SIG-M5 treated with dmso at 0.1 percent for 504 hours (cell line): Measurements from ENCODE around the gene ADCY1.

ENCODE experiments used
- DNase-seq: peaks from one replicate; lab custom pipeline; 2025; ENCODE audit not compliant: unreplicated experiment; lab: John Stamatoyannopoulos, UW

ADCY1 gene

DNA sequence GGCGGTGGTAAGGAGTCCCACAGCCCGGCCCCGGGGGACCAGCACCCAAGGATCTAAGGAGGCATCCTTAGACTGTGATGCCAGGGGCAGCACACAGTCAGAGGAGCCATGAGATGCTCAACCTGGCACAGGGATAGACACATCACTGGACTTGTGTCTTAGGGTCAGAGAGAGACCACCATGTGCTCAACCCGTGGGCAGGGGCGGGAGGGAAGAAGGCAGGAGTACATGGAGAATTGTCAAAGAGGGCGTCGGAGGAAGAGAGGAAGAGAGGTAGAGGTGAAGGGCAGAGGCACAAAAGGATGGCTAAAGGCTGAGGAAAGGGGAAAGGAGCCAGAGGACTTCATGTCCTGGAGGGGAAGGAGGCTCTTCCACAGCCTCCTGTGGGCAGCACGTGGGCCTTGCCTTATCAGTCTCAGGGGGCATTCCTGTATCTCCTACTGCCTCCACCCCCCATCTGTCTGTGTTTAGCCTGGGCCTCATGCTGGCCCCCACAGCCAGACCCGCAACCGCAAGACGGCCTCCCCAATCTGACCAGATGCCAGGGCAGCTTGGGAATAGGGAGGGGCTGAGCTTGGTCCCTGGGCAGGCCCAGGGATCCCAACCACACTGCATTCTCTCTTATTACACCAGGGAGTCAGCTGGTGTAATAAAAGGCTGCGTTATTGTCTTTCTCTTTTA is 2.2 kb downstream of the ADCY1 start:
- no peak for DNase-seq

DNA sequence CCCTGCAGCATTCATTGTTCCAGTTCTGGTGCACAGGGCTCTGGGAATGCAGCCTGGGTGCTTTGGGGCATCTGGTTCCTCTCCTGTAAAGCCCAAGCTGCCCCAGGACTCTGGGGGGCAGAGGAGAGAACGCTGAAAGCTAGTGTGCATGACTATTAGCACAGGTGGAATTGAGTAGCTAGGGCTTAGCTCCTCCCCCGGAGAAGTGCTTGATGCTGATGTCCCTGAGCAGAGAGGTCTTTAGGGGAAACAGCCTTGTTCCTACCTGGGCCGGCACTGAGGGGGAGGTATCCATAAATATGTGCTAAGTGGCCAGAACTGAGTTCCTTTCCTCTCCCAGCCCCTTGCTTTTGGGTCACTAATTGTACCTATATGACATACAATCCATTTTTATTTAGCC is 3.9 kb downstream of the ADCY1 start:
- no peak for DNase-seq

DNA sequence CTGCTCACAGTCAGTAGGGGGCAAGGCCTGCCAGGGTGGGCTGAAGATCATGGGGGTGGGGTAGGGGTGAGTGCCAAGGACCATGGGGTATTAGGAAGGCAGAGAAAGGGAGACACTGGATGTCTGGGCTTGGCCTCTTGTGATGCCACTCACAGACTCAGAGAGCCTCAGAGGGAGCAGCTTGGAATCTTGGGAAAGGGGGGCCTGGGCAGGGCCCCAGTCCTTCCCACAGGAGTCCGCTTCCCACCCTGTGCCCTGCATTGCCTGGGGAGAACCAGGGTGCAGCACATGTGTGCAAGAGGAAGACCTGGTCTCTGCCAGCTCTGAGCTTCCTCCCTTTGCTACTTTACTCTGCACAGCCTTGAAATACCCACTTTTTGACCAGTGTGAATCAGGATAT is 4.3 kb downstream of the ADCY1 start:
- no peak for DNase-seq

DNA sequence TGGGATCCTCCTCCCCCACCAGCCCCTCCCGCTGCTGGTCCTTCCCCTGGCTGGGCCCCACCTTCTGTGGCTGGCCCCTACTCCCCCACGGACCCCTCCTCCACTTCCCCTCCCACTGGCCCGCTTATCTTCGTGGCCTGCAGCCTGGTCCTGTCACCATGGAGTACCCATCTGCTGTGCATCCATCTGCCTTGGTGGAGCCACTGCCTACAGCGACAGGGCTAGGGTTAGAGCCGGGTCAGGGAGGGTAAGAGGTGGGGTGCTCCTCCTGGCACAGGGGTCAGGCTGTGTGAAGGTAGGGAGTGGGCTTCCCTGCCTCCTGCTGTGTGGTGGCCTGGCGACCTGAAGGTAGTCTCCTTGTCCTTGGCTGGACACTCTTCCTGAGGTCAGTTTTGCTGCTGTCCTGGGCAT is 5.2 kb downstream of the ADCY1 start:
- DNase-seq = no peak

DNA sequence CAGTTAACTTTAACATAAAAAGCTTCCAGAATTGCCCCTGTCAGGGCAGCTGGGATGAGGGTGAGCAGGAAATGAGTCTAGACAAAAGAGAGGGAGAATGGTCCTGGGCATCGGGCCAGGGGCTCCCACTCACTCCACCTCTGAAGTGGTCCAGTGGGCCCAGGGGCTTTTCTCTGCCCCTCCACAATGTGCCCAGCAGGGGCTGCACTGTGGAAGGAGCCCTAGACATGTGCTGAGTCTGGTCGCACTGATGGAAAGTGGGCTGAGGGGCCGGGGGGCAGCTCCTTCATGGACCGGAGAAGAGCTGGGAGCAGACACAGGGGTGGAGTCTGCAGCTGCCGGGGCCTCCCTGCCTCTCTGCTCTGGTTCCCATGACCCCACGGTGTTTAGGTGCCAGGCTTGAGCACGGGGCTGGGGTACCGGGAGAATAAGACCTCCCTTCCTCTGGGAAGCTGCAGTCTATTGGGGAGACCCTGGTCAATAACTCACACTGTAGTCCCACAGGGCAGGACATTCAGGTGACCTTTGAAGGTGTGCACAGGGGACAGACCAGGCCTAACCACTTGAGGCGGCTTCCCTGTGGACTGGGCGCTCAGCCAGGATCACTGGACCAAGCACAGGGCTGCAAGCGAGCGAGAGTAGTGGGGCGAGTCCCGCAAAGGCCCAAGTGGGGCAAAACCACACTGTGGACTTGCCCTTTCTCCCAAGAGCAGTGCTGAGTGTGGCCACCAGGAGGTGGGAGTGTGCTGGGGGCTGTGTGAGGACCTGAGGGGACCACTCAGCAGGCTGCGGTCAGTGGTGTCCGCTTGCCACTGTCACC is 6.1 kb downstream of the ADCY1 start:
- DNase-seq = no peak

DNA sequence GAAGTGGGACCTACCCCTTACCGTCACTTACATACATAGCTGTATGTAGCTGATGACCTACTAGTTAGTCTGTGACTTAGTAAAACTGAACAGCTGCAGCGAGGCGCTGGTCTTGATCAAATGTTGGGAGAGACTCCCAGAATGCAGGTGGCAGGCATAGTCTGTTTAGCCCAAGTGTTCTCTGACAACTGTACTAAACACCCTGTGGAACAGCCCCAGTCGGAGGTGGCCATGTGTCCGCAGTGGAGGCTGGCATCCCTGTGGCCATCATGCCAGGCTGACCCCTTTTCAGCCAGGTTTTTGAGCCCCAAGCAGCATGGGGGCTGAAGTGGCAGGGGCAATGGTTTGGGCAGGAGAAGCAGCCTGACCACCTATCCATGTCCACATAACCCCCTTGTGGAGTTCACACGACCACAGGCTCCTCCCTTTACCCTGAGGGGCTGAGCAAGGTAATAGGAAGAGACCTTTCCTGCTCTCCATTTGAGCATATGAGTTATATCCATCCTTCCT is 7.2 kb downstream of the ADCY1 start:
- no peak for DNase-seq

DNA sequence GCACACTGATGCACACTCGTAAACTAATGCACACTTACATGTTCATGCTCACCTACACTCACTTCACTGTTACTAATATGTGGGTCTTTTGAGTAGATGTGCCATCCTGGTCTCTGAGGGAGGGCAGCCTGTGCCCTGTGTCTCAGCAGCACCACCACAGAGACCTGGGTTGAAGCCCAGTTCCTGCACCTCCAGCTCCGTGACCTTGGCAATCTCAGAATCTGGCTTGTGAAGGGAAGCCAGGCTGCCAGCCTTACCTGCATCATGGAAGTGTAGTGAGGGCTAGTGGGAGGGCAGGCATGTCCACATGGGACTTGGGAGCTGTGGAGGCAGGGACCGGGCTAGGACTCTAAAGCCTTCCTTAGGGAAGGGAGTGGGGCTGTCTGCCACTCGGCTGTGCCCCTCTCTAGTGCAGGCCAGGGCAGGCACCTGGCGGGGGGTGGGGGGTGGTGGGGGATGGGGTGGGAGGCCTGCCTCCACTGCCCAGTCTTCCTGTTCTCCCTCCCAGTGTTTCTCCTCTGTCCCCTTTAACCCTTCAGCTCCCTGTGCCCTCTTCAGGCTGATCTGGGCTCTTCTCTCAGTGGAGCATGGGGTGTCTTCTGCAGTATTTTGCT is 8.1 kb downstream of the ADCY1 start:
- no peak for DNase-seq

DNA sequence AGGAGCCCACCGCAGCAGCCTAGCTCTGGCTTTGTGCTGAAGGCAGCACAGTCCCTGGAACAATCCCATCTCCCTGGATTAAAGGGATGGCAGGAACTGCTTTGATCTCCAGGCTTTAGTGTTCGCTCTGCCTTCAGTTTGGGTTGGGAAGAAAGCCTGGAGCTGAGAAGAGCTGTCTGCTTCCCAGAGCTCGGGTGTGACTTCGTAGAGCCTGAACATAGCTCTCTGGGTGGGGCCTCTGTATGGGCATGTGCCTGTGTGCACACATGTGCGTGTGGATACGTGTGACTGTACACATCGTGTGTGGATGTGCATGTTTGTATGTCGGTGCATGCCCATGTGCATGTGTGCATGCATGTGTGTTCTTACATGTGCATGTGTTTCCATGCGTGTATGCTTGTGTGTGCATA is 8.7 kb downstream of the ADCY1 start:
- DNase-seq = no peak

DNA sequence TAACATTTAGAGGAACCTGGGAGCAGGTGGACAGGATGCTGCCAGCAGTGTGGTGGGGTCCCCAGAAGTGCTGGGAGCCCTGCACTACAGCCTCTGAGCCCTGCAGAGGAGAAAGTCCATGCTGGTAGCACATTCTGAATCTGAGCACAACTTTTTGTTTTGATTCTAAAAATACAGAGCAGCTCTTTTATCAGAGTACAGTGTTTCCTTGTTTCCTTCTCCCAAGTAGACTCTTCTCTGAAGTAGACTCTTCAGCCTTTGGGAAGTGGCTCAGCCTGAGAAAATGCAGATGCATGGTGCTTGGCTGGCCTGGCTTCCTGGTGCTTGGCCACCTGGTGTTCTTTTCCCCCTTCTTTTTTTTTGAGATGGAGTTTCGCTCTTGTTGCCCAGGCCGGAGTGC is 9.1 kb downstream of the ADCY1 start:
- no peak for DNase-seq

DNA sequence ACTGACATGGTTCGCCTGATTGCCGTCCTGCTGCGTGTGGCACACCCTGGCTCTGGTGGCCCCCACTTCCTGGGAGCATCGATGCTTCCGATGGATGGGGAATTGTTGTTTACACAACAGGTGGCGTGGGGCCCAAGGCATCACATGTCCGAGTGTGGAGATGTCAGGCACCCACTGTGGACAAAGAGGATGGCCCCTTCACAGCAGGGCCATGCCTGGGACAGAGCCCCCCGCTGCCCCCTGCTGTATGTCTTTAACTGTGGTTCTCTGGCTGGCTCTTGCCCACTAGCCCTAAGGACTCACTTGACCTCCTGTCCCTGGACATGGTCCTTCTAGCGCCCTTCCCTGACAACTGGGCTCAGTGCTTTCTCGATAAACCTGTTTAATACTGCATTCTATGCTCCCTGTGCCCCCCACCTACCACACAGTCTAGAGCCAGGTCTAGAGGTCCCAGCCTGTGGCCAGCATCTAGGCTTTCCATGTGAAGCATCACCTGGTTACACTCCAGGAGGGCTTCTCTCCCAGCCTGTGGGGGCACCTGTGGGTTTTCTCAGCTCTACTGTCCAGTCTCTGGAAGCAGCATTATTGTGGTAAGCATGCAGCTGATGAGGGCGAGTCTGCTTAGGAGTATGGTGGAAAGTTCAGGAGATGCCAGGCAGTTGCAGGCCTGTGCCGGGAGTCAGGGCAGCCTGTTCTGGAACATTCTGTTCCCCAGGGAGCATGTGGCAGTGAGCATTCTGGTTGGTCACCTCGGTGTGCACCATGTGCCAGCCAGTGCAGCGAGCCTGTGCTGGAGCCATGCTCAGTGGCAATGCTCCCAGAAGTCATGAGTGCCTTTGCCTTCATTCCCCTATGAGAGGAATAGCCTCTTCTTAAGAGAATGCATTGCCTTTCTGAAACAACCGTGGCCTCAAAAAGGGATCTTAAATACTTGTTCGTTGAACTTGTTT is 10.4 kb downstream of the ADCY1 start:
- no peak for DNase-seq

DNA sequence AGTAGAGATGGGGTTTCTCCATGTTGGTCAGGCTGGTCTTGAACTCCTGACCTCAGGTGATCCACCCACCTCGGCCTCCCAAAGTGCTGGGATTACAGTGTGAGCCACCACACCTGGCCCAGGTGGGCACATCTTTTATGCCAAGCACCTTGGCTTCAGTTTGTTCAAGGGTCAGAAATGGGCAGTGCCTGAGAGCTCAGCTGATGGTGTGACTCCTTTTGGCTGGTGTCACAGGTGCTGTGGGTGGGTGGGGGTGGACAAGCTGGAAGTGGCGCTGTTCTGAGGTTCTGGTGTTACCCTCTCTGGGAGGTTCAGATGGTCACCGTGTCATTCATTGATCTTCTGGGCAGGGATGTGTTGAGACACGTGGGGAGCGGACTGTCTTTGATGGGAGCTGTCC is 11.5 kb downstream of the ADCY1 start:
- DNase-seq = no peak

DNA sequence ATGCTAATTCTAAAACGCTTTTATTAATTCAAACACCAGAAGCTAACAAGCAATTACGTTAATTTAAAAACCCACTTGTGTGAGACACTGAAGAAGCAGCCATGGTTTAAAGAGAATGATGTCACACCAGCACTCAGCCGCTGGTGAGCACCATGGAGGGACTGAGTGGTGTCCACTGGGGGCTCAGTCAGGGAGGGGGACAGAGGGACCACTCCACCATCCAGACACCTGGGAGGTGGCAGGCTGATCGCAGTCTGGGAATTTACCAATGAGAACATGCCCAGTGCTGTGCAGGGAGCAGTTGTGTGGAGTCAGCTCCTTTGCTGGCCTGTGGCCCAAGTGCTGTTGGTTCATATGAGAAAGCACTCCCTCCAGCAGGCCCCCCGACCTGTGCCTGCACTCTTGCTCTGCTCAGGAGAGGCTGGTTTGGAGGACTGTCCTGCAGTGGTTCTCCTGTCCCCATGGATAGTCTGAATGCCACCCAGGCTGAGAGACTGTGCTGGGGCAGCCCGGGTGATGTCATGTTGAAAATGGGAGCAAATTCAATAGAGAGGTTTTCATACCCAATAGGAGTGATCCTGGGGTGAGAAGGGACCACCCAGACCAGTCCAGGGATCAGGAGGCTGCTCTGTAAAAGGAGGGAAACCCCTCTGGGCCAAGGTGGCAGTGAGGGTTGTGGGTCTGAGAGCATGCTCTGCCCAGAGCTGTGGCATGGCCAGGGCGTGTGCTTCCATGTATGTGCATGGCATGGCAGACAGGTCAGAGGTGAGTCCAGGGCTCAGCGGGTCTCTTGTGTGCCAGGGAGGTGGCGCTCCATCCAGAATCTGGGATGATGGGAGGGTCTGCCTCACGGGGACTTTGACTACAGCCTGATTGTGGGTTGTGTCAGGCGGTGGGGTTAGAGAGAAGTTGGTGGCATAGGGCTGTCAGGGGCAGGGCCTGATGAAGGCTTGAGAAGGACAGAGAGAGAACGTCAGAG is 12.7 kb downstream of the ADCY1 start:
- no peak for DNase-seq

DNA sequence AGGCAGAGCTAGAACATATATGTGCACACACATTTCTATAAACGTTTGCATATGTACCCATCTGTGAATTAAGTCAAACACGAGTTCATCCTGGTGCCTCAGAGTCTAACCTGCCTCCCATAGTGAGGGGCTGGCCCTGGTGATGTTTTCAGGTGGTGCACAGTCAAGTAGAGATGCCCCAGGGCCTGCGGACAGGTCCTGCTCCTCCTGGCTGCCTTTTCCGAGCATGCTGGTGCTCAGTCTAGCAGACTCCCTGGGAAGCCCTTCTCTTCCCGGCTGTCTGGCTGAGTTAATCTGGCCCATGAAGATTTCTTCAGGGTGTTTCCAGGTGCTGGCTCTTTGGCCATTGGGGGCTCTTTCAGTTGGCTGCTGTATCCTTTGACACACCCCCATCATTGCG is 14.3 kb downstream of the ADCY1 start:
- DNase-seq = no peak

DNA sequence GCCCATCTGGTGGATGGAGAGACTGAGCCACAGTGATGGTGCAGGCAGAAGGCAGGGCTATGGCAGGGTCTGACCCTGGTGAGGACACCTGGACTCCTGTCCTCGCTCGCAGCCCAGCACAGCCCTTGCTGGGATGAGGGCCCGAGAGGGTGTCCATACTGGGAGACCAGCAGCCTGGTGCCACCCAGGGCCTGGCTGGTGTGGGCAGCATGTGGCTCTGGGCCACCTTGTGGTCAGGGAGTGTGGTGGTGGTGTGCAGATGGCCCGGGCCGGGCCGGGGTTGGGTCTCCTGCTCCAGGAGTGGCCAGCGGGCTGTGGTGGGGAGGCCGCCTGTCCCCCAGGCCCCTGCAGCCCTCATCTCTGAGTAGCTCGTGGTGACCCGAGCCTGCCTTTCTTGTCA is 14.9 kb downstream of the ADCY1 start:
- DNase-seq = no peak

DNA sequence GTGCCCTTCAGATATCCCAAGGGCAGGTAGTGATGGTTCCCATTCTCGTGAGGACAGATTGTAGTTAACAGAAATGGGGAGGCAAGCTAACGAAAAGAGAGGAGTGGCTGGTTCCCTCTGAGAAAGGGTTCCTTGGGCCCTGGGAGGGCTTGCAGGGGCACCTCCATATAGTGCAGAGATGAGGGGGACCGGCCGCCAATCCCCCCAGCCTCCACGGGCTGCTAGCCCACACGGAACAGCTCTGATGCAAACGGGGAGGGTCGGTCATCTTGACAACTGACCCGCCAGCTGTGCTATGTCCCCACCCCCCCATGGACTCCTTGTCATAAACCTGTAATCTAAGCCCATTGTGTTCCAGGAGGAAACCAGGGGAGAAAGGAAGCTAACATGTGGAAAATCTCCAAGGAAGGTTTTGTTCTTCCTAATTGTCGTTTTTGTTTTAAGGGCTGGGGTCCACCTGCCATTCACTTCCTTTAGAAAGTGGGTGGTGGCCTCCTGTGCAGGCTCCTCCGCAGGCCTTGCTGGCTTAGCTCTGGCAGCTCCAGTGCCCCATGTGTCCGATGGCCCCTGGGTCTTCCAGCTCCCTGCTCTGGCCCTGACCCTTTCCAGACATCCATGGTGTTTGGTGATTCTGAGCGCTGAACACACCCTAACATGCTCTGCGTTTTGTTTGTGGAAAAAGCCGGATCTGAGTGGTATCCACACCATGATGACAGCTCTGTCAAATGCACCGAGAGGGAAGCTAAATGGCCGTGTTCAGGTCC is 15.9 kb downstream of the ADCY1 start:
- no peak for DNase-seq

DNA sequence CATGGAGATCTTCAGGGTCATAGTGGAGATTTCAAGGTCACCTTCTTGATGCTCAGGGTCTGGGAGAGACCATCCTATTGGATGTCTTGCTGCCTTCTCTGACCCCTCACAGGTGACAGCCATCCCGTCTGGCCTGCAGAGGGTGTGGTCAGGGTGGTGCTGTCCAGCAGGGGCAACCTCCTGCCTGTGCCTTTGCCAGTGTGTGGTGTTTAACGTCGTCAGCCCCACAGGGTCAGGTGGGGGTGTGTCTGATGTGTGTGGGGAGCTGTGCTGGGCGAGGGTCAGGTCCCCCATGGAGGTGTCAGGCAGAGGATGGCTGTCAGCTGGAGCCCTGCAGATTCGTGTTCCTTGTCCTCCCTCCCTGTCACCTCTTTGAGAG is 16.5 kb downstream of the ADCY1 start:
- no peak for DNase-seq

DNA sequence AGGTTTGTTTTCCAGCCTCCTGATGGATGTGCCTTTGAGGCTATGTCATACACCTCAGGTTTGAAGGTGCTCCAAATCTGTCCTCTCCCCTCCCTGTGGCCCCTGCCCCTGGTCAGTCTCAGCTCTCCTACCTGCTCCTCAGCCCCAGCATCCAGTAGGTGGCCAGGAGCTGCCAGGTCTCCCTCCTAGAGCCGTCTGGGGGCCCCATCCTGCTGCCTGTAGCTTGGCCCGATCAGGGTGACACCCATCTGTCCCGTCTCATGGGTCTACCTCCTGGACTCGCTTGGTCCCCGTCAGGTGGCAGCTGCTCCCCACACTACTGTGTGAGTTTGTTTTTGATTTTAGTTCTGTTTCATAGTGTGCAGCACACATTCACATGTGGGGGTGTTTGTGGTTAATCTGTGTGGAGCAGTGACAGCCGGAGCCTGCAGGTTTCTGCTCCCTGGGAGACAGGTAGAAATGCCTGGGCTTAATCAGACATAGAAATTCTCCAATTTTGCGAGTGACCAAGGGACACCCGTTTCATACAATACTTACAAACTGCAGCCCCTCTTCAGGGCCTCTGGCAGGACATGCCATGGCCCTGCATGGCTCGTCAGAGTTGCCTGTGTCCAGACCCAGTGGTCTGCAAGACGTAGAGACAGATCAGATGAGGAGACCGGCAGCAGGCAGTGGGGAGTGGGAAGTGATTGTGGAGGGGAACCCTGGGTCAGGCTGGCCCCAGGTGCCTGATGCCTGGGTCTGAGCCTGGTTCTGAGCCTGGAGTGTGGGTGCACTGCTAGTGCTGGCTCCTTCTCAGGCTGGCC is 17.1 kb downstream of the ADCY1 start:
- no peak for DNase-seq
